Skeletal muscle tissue (tissue), 4 donors: ENCODE results near the gene WNT3. TPM values are rescaled to one million over a fixed set of nuclear protein-coding genes. Genes with fewer than 3 reads are reported as not detected.

Experiments used
- H3K27ac ChIP-seq: one replicate; pipeline ENCODE4 v1.7.0; 2013; ENCODE audit warnings: mild to moderate bottlenecking, low read depth, low read length, inconsistent platforms
- H3K27me3 ChIP-seq, 3 donors: one replicate each; pipeline ENCODE4 v1.7.0; 2013; ENCODE audit warnings: low read length in 3 of 3; ENCODE audit not compliant: control insufficient read depth in 3 of 3, insufficient read depth in 3 of 3
- H3K36me3 ChIP-seq, 3 donors: one replicate each; pipeline ENCODE4 v1.7.0; 2013; ENCODE audit warnings: low read length in 3 of 3; ENCODE audit not compliant: control insufficient read depth in 3 of 3, insufficient read depth in 3 of 3
- H3K4me1 ChIP-seq, 3 donors: one replicate each; pipeline ENCODE4 v1.7.0; 2013; ENCODE audit warnings: low read length in 3 of 3, mild to moderate bottlenecking in 3 of 3; ENCODE audit not compliant: control insufficient read depth in 3 of 3, insufficient read depth in 3 of 3
- H3K4me3 ChIP-seq, 3 donors: one replicate each; pipeline ENCODE4 v1.7.0; 2013; ENCODE audit warnings: low read length in 3 of 3
- H3K9ac ChIP-seq, 3 donors: one replicate each; pipeline ENCODE4 v1.7.0; 2013; ENCODE audit warnings: low read length in 3 of 3, mild to moderate bottlenecking in 3 of 3, moderate library complexity in 2 of 3, low read depth in 1 of 3
- H3K9me3 ChIP-seq, 3 donors: one replicate each; pipeline ENCODE4 v1.7.0; 2013; ENCODE audit warnings: low read length in 3 of 3; ENCODE audit not compliant: control insufficient read depth in 3 of 3
- total RNA-seq: library from RNA; depleted of rRNA; stranded (reverse); fragments of >200 nt; gene quantifications from one replicate; pipeline ENCODE4 v1.2.3, GENCODE V29; 2014
- donor health status: Osteomylitis.

The WNT3 gene
- total RNA-seq, 1 donor from 2014 or later: 1.0 TPM

- Histone ChIP-seq H3K36me3 (no peaks in the 10 kb centered on the region), H3K4me1 (no peaks in the 10 kb centered on the region), H3K9me3 (peaks cover 0 to 5% (median 3%) of the 10 kb centered on the region in 3 donors), H3K27me3 (peaks cover 15 to 34% (median 32%) of the 10 kb centered on the region in 3 donors), H3K27ac (no peak overlapping the region), H3K4me3 (no peak overlapping the region), H3K9ac (no peak overlapping the region)
Observed at GRCh38 chr17:46789610-46790009, 28.9 kb downstream of the WNT3 start.

- H3K27me3 ChIP-seq: peaks cover 12 to 29% (median 25%) of the 10 kb centered on the region in 3 donors
- peaks cover 0 to 5% (median 3%) of the 10 kb centered on the region in 3 donors for H3K9me3 ChIP-seq
- no peak overlapping the region for H3K4me3 ChIP-seq
- no peaks in the 10 kb centered on the region for H3K4me1 ChIP-seq
- H3K36me3 ChIP-seq: no peaks in the 10 kb centered on the region
- no peak overlapping the region for H3K9ac ChIP-seq
- no peak overlapping the region for H3K27ac ChIP-seq
Observed at GRCh38 chr17:46788796-46789195, 29.7 kb downstream of the WNT3 start.

- Histone ChIP-seq H3K27me3 (peaks cover 9 to 24% (median 21%) of the 10 kb centered on the region in 3 donors), H3K27ac (no peak overlapping the region), H3K9me3 (peaks cover 0 to 5% (median 3%) of the 10 kb centered on the region in 3 donors), H3K9ac (no peak overlapping the region), H3K4me3 (no peak overlapping the region), H3K36me3 (no peaks in the 10 kb centered on the region), H3K4me1 (no peaks in the 10 kb centered on the region)
Observed at GRCh38 chr17:46788300-46788699, 30.2 kb downstream of the WNT3 start.

- peaks cover 0 to 5% (median 3%) of the 10 kb centered on the region in 3 donors for H3K9me3 ChIP-seq
- H3K4me3 ChIP-seq: no peak overlapping the region
- H3K9ac ChIP-seq: no peak overlapping the region
- peaks cover 8 to 22% (median 20%) of the 10 kb centered on the region in 3 donors for H3K27me3 ChIP-seq
- H3K4me1 ChIP-seq: no peaks in the 10 kb centered on the region
- H3K36me3 ChIP-seq: no peaks in the 10 kb centered on the region
- H3K27ac ChIP-seq: no peak overlapping the region
Observed at GRCh38 chr17:46787478-46787877, 31.0 kb downstream of the WNT3 start.

GRCh38 chr17:46785696-46786095 lies 32.8 kb downstream of the WNT3 start:
- H3K4me1 ChIP-seq: no peaks in the 10 kb centered on the region
- H3K4me3 ChIP-seq: no peak overlapping the region
- peaks cover 8 to 16% (median 8%) of the 10 kb centered on the region in 3 donors for H3K27me3 ChIP-seq
- no peaks in the 10 kb centered on the region for H3K36me3 ChIP-seq
- H3K9ac ChIP-seq: no peak overlapping the region
- H3K27ac ChIP-seq: no peak overlapping the region
- peaks cover 0 to 5% (median 3%) of the 10 kb centered on the region in 3 donors for H3K9me3 ChIP-seq

- H3K9me3 ChIP-seq: no peaks in the 10 kb centered on the region
- no peaks in the 10 kb centered on the region for H3K4me1 ChIP-seq
- H3K27ac ChIP-seq: no peak overlapping the region
- H3K9ac ChIP-seq: no peak overlapping the region
- no peaks in the 10 kb centered on the region for H3K36me3 ChIP-seq
- H3K27me3 ChIP-seq: peaks cover 4 to 14% (median 13%) of the 10 kb centered on the region in 3 donors
- H3K4me3 ChIP-seq: no peak overlapping the region
Observed at GRCh38 chr17:46783031-46783593, 35.4 kb downstream of the WNT3 start.

GRCh38 chr17:46782250-46782953 lies 36.1 kb downstream of the WNT3 start:
- Histone ChIP-seq H3K9me3 (no peaks in the 10 kb centered on the region), H3K4me3 (no peak overlapping the region), H3K27ac (no peak overlapping the region), H3K27me3 (peaks cover 9 to 20% (median 14%) of the 10 kb centered on the region in 3 donors), H3K36me3 (no peaks in the 10 kb centered on the region), H3K9ac (no peak overlapping the region), H3K4me1 (no peaks in the 10 kb centered on the region)

- peaks cover 17 to 34% (median 20%) of the 10 kb centered on the region in 3 donors for H3K27me3 ChIP-seq
- no peak overlapping the region for H3K4me3 ChIP-seq
- H3K4me1 ChIP-seq: no peaks in the 10 kb centered on the region
- no peak overlapping the region for H3K9ac ChIP-seq
- H3K36me3 ChIP-seq: no peaks in the 10 kb centered on the region
- no peaks in the 10 kb centered on the region for H3K9me3 ChIP-seq
- no peak overlapping the region for H3K27ac ChIP-seq
Observed at GRCh38 chr17:46780003-46780373, 38.5 kb downstream of the WNT3 start.

GRCh38 chr17:46777943-46778915 lies 40.3 kb downstream of the WNT3 start:
- Histone ChIP-seq H3K4me3 (no peak overlapping the region), H3K9ac (no peak overlapping the region), H3K9me3 (no peaks in the 10 kb centered on the region), H3K27me3 (peaks cover 18 to 48% (median 20%) of the 10 kb centered on the region in 3 donors), H3K36me3 (no peaks in the 10 kb centered on the region), H3K4me1 (no peaks in the 10 kb centered on the region), H3K27ac (no peak overlapping the region)
